Panc1 (cell line): ENCODE measurements around the gene SEC14L2. TPM values are rescaled to one million over a fixed set of nuclear protein-coding genes. Genes with fewer than 3 reads are reported as not detected.
A peak's percentile ranks its signal among the peaks of the same experiment; 100 is the strongest.

Experiments used
- ATAC-seq: fragments of 200-7000 bp; cut with Tn5 transposase; 2 replicates; pipeline ENCODE4 v1.9.1; 2020; ENCODE audit warnings: mild to moderate bottlenecking, moderate library complexity
- BruUV-seq: library from RNA; stranded (reverse); fragments of 400-500 nt; replicated peaks from 2 replicates; lab custom pipeline; 2021; lab: Mats Ljungman, UMichigan
- CTCF ChIA-PET: fragments of 300-600 bp; sonication (Branson Sonifier 250); formaldehyde crosslinking; loops from one replicate; lab custom pipeline; 2022; ENCODE audit warnings: antibody characterized with exemption; lab: Charles Lee
- POLR2A ChIA-PET: fragments of 300-600 bp; sonication (Branson Sonifier 250); formaldehyde crosslinking; loops from one replicate; lab custom pipeline; 2022; ENCODE audit warnings: antibody characterized with exemption; lab: Charles Lee
- DNase-seq: peaks from one replicate; pipeline ENCODE4 v3.0.0-alpha.2; 2010; ENCODE audit warnings: low read depth, low spot score
- H3K27ac ChIP-seq: 2 replicates; pipeline ENCODE4 v1.5.1; 2011; ENCODE audit warnings: mild to moderate bottlenecking, low read length, inconsistent platforms
- H3K27me3 ChIP-seq: fragments of 200-500 bp; sonication (Bioruptor generic); 2 replicates; pipeline ENCODE4 v1.6.0; 2014; ENCODE audit warnings: low read length, inconsistent platforms; ENCODE audit not compliant: control insufficient read depth, insufficient read depth
- H3K36me3 ChIP-seq: fragments of 200-500 bp; sonication (Bioruptor generic); 2 replicates; pipeline ENCODE4 v1.5.1; 2014; ENCODE audit warnings: inconsistent platforms, mild to moderate bottlenecking, low read length, moderate library complexity; ENCODE audit not compliant: control insufficient read depth, insufficient read depth
- H3K4me1 ChIP-seq: 2 replicates; pipeline ENCODE4 v1.5.1; 2011; ENCODE audit warnings: inconsistent platforms, mild to moderate bottlenecking, low read length, moderate library complexity; ENCODE audit not compliant: control insufficient read depth, insufficient read depth
- H3K4me3 ChIP-seq, 2 experiments: 2 replicates each; pipeline ENCODE4 v1.5.1; 2011 to 2012; ENCODE audit warnings: low read depth in 2 of 2, low read length in 2 of 2, mild to moderate bottlenecking in 2 of 2, inconsistent platforms in 1 of 2, moderate library complexity in 1 of 2
- H3K9me3 ChIP-seq: fragments of 200-500 bp; sonication (Bioruptor generic); 2 replicates; pipeline ENCODE4 v1.5.1; 2014; ENCODE audit warnings: low read depth, mild to moderate bottlenecking, inconsistent platforms, low read length, moderate library complexity; ENCODE audit not compliant: control insufficient read depth, insufficient read depth
- CTCF ChIP-seq: fragments of 450-650 bp; IDR thresholded peaks from 2 replicates; pipeline ENCODE4 v1.5.1; 2017; ENCODE audit warnings: mild to moderate bottlenecking
- POLR2AphosphoS5 ChIP-seq: IDR thresholded peaks from 2 replicates; pipeline ENCODE4 v1.6.1; 2012; ENCODE audit warnings: mild to moderate bottlenecking, low read depth, low read length, moderate library complexity
- REST ChIP-seq, 2 experiments: IDR thresholded peaks; 2 replicates each; pipeline ENCODE4 v1.6.1; 2011 to 2012; ENCODE audit warnings: low read depth in 2 of 2, control low read depth in 1 of 2, low read length in 1 of 2, mild to moderate bottlenecking in 1 of 2, moderate library complexity in 1 of 2; ENCODE audit not compliant: insufficient read depth in 1 of 2
- SIN3A ChIP-seq: IDR thresholded peaks from 2 replicates; pipeline ENCODE4 v1.6.1; 2012; ENCODE audit warnings: low read depth, mild to moderate bottlenecking, low read length, moderate library complexity, borderline replicate concordance; ENCODE audit not compliant: insufficient read depth
- TCF7L2 ChIP-seq: IDR thresholded peaks from 2 replicates; pipeline ENCODE4 v1.6.1; 2011; ENCODE audit warnings: mild to moderate bottlenecking, low read depth, low read length, inconsistent platforms
- in situ Hi-C: cut with HindIII; loops from 2 replicates; pipeline ENCODE4 v1.10.0; 2016; ENCODE audit warnings: low sequenced_read_pairs, low pct_unique_long_range_greater_than_20kb
- intact Hi-C: fragments of 100-400 bp; cut with micrococcal nuclease; formaldehyde crosslinking; loops from one replicate; pipeline ENCODE4 v1.10.0; 2022; ENCODE audit not compliant: unreplicated experiment
- total RNA-seq: library from RNA; stranded (reverse); gene quantifications from one replicate; pipeline ENCODE4 v1.2.1, GENCODE V29; 2021; ENCODE audit not compliant: unreplicated experiment

SEC14L2 gene
- total RNA-seq, 1 experiment from 2014 or later, result 10.7 TPM

DNA sequence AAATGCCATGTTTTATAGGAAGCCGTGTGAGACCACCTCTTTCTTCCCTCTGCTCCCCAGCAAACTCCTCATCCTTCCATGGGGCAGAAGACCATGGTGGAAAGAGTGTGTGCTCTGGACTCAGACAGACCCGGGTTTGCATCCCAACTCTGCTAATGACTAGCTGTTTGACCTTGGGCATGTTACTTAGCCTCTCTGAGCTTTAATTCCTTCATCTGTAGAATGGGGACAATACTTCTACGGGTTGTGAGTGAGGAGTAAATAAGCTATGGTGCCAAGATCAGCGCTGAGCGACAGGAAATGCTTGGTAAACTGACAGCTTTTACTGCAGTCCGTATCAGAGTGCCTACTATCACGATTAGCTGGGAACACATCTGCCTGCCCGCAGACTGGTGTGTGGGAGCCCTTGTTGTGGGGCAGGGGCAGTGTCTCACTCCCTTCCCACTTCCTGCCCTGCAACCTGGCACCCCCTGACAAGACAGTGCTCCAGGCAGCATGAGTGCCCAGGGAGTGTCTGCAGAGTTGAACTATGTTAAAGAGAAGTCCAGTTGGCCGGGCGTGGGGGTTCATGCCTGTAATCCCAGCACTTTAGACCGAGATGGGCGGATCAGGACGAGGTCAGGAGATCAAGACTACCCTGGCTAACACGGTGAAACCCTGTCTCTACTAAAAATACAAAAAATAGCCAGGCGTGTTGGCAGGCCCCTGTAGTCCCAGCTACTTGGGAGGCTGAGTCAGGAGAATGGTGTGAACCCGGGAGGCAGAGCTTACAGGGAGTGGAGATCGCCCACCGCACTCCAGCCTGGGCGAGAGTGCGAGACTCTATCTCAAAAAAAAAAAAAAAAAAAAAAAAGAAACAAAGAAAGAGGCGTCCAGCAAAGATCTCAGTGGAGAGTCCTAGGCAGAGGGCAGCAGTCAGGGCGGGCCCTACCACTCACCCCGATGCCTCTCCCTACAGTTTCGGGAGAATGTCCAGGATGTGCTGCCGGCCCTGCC, 2.2 kb downstream of the SEC14L2 start:
- no peak for ATAC-seq
- no TSS peak for BruUV-seq
- no peak for DNase-seq
- peak overlapping the region in 1 of 2 experiments; percentile 69; a peak in 1 of 4 replicates for H3K4me3 ChIP-seq
- H3K27me3 ChIP-seq, result no peaks in the 10 kb centered on the region
- H3K9me3 ChIP-seq, result no peaks in the 10 kb centered on the region
- in situ Hi-C loops, result no loop called here
- 0 out of 2 replicates have a peak, but pooled peaks cover 8% of the 10 kb centered on the region for H3K4me1 ChIP-seq
- H3K27ac ChIP-seq, result no peak overlapping the region
- TF ChIP-seq REST (IDR thresholded peaks at IDR 0.05; ENCODE audit: insufficient read depth in 1 of 2, low read depth in 2 of 2, low read length in 1 of 2) (no peak), CTCF (no peak), SIN3A (no peak), POLR2AphosphoS5 (no peak), TCF7L2 (no peak)
- ChIA-PET CTCF (interaction anchor here (0.7 kb wide), 1 partner anchor 121 kb away, joined by 4 read pairs; no protein-coding TSS in a partner anchor), POLR2A (no interaction called here)
- intact Hi-C loops, result no loop called here
- H3K36me3 ChIP-seq, result no peaks in the 10 kb centered on the region

GRCh38 chr22:30399718-30400117, 2.9 kb downstream of the SEC14L2 start:
- intact Hi-C loops (no loop called here), in situ Hi-C loops (no loop called here)
- no TSS peak for BruUV-seq

More at GRCh38 chr22:30399718-30400117, 2.9 kb downstream of the SEC14L2 start:
- Histone ChIP-seq H3K36me3 (no peaks in the 10 kb centered on the region), H3K27me3 (no peaks in the 10 kb centered on the region), H3K4me3 (no peak overlapping the region), H3K27ac (no peak overlapping the region), H3K4me1 (0 out of 2 replicates have a peak, but pooled peaks cover 8% of the 10 kb centered on the region), H3K9me3 (no peaks in the 10 kb centered on the region)
- TF ChIP-seq TCF7L2 (no peak), SIN3A (no peak), POLR2AphosphoS5 (no peak), REST (IDR thresholded peaks at IDR 0.05; ENCODE audit: insufficient read depth in 1 of 2, low read depth in 2 of 2, low read length in 1 of 2) (no peak), CTCF (no peak)
- ChIA-PET CTCF (no interaction called here), POLR2A (no interaction called here)
- ATAC-seq (no peak), DNase-seq (no peak)
